ENCODE data around the gene C11orf58. TPM values are rescaled to one million over a fixed set of nuclear protein-coding genes. Genes with fewer than 3 reads are reported as not detected.

Gene C11orf58
- total and polyA plus RNA-seq, 2 experiments from 2014 or later: 164 to 280 TPM

- H2AFZ ChIP-seq: no peak overlapping the region
- H3K9me2 ChIP-seq (ENCODE audit: insufficient read depth): no peaks in the 10 kb centered on the region
- Mint-ChIP-seq H3K4me1 (peaks cover 9% of the 10 kb centered on the region; the same call in 2 of the 3 replicates), H3K36me3 (ENCODE audit: low read depth) (no peaks in the 10 kb centered on the region), H3K27me3 (ENCODE audit: insufficient read depth, low read depth, poor library complexity) (peaks cover 3% of the 10 kb centered on the region), H3K9me3 (no peaks in the 10 kb centered on the region), H3K4me3 (no peak overlapping the region), H3K27ac (no peak overlapping the region)
- H3K27ac ChIP-seq (ENCODE audit: low read depth): no peak overlapping the region
- ATAC-seq: no peak
- no peaks in the 10 kb centered on the region; the same call in 1 of the 2 replicates for H3K4me1 ChIP-seq (ENCODE audit: insufficient read depth)
- no peak for DNase-seq (ENCODE audit: low spot score)
- no peak for TF ChIP-seq CTCF (conservative IDR thresholded peaks at IDR 0.05; ENCODE audit: low read depth in 2 of 2)
- no peak for TF ChIP-seq CREB1 (CRISPR knock-in tag; IDR thresholded peaks at IDR 0.05; ENCODE audit: low read depth)
- no peak for TF ChIP-seq NANOG (IDR thresholded peaks at IDR 0.05; ENCODE audit: borderline replicate concordance)
- no peak for TF ChIP-seq ZNF462 (CRISPR knock-in tag; IDR thresholded peaks at IDR 0.05)
- TF ChIP-seq EZH2phosphoT487 (IDR thresholded peaks at IDR 0.05; ENCODE audit: unreplicated experiment): no peak
- TF ChIP-seq ZNF331 (CRISPR knock-in tag; IDR thresholded peaks at IDR 0.05; ENCODE audit: low read depth): no peak
- no peak for TF ChIP-seq ETS1 (IDR thresholded peaks at IDR 0.05)
- no peak for TF ChIP-seq ZNF114 (CRISPR knock-in tag; IDR thresholded peaks at IDR 0.05)
- TF ChIP-seq STAT1 (IDR thresholded peaks at IDR 0.05; ENCODE audit: unreplicated experiment): no peak
- TF ChIP-seq JUNB (IDR thresholded peaks at IDR 0.05; ENCODE audit: unreplicated experiment): no peak
- no peak for TF ChIP-seq REST (IDR thresholded peaks at IDR 0.05; ENCODE audit: unreplicated experiment)
- no peak for TF ChIP-seq POLR2AphosphoS5 (IDR thresholded peaks at IDR 0.05; ENCODE audit: low read depth)
- TF ChIP-seq EZH2 (IDR thresholded peaks at IDR 0.05; ENCODE audit: low read depth, unreplicated experiment): no peak
- no peaks in the 10 kb centered on the region for H4K20me1 ChIP-seq (replicated peaks; ENCODE audit: insufficient read depth)
- H3K4me3 ChIP-seq: no peak overlapping the region
- no peaks in the 10 kb centered on the region for H3K79me2 ChIP-seq (replicated peaks; ENCODE audit: insufficient read depth)
- H3K36me3 ChIP-seq (ENCODE audit: insufficient read depth): no peaks in the 10 kb centered on the region
- H3K27me3 ChIP-seq (ENCODE audit: insufficient read depth): no peaks in the 10 kb centered on the region
- H3F3A ChIP-seq (replicated peaks; ENCODE audit: low read depth): no peaks in the 10 kb centered on the region
- H3K4me2 ChIP-seq: no peak overlapping the region
Observed at GRCh38 chr11:16770016-16770415, 31.6 kb downstream of the C11orf58 start.

Data from GM23338 (cell line).